ENCODE data around the gene R3HDML. TPM values are rescaled to one million over a fixed set of nuclear protein-coding genes. Genes with fewer than 3 reads are reported as not detected.
"Not testable (repeated sequence)": the region's sequence is repeated elsewhere in the genome, so short reads cannot be mapped to it uniquely, and the experiment has no call there.

Gene R3HDML
- total and polyA plus RNA-seq, 7 experiments from 2014 or later, result not detected

- H3K27me3 ChIP-seq (ENCODE audit: control insufficient read depth in 2 of 2, insufficient read depth in 2 of 2, low read length in 2 of 2); H3K9me3 Mint-ChIP-seq; H3K27ac Mint-ChIP-seq; H3K36me3 ChIP-seq (ENCODE audit: control insufficient read depth in 2 of 3, insufficient read depth in 3 of 3, low read length in 3 of 3); H3K4me1 ChIP-seq (ENCODE audit: control insufficient read depth in 2 of 2, insufficient read depth in 2 of 2, low read length in 2 of 2); intact Hi-C loops (cut with micrococcal nuclease); H3K9me3 ChIP-seq (ENCODE audit: control insufficient read depth in 2 of 3, low read length in 3 of 3); DNase-seq; ATAC-seq; POLR2A ChIA-PET; H3K27ac ChIP-seq (ENCODE audit: low read depth, low read length); H3K27me3 Mint-ChIP-seq; H3K4me3 Mint-ChIP-seq; H3K4me3 ChIP-seq (ENCODE audit: low read length): not testable (repeated sequence)
- Mint-ChIP-seq H3K4me1 (peaks cover 0 to 21% (median 7%) of the 10 kb centered on the region in 7 donors), H3K36me3 (peaks cover 0 to 25% (median 9%) of the 10 kb centered on the region in 5 donors)
- CTCF ChIA-PET, result interaction anchor here (2.1 kb wide), 1 partner anchor 12 kb away, joined by 7 read pairs; the partner anchor contains the start of gene FITM2
Measured at GRCh38 chr20:44299011-44299535, 37.8 kb upstream of the R3HDML start.

- Mint-ChIP-seq H3K27ac (no peak overlapping the region), H3K4me3 (no peak overlapping the region), H3K27me3 (no peaks in the 10 kb centered on the region), H3K9me3 (no peaks in the 10 kb centered on the region), H3K36me3 (peaks cover 0 to 29% (median 12%) of the 10 kb centered on the region in 5 donors), H3K4me1 (peaks cover 0 to 22% (median 10%) of the 10 kb centered on the region in 7 donors)
- ChIA-PET CTCF (interaction anchor here (0.6 to 2.1 kb wide), 3 partner anchors 10 to 84 kb away, joined by 3 to 9 read pairs (median 7); partner anchors contain the start of gene FITM2), POLR2A (interaction anchor here (1.7 kb wide), 1 partner anchor 8 kb away, joined by 5 read pairs; no protein-coding TSS in a partner anchor)
- H3K27me3 ChIP-seq (ENCODE audit: control insufficient read depth in 2 of 2, insufficient read depth in 2 of 2, low read length in 2 of 2), result no peaks in the 10 kb centered on the region
- no peak overlapping the region for H3K27ac ChIP-seq (ENCODE audit: low read depth, low read length)
- no peaks in the 10 kb centered on the region for H3K9me3 ChIP-seq (ENCODE audit: control insufficient read depth in 2 of 3, low read length in 3 of 3)
- DNase-seq, result no peak
- no peak overlapping the region for H3K4me3 ChIP-seq (ENCODE audit: low read length)
- no peak for ATAC-seq
- intact Hi-C loops (cut with micrococcal nuclease), result no loop called here
- H3K36me3 ChIP-seq (ENCODE audit: control insufficient read depth in 2 of 3, insufficient read depth in 3 of 3, low read length in 3 of 3), result peaks cover 0 to 5% (median 0%) of the 10 kb centered on the region in 3 experiments
- no peaks in the 10 kb centered on the region for H3K4me1 ChIP-seq (ENCODE audit: control insufficient read depth in 2 of 2, insufficient read depth in 2 of 2, low read length in 2 of 2)
Measured at GRCh38 chr20:44301285-44301684, 35.6 kb upstream of the R3HDML start.

DNA sequence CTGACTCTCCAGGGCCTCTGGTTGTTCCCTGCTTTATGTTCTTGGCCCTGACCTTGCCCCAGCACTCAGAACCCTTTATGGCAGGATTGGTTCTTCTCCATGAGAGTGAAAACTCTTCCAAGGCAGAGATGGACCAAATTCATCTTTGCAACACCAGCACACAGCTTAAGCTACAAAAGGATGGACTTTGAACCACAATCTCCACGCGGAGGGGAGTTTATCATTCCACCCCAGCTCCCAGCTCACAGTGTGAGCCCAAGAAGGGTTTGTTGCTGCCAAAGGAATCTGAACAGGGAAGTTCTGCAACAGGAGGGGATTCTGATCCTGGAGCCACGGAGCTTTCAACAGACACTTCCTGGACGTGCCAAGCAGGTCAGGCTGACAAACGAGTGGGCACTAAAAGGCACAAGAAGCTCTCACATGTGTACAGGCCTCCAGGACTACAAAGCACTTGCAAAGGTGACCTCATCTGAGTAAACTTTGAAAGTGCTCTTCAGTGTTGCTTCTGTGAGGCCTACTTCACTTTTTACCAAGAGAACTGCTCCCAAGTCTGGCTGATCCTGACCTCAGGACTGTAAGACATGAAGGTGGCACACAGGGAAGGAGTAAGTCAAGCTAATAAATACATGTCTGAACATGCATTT is 34.7 kb upstream of the R3HDML start:
- POLR2A ChIA-PET, result no interaction called here
- DNase-seq, result no peak
- peaks cover 0 to 12% (median 0%) of the 10 kb centered on the region in 3 experiments for H3K36me3 ChIP-seq (ENCODE audit: control insufficient read depth in 2 of 3, insufficient read depth in 3 of 3, low read length in 3 of 3)
- no peaks in the 10 kb centered on the region for H3K4me1 ChIP-seq (ENCODE audit: control insufficient read depth in 2 of 2, insufficient read depth in 2 of 2, low read length in 2 of 2)
- H3K27ac ChIP-seq (ENCODE audit: low read depth, low read length), result no peak overlapping the region
- Mint-ChIP-seq H3K4me1 (peaks cover 0 to 27% (median 12%) of the 10 kb centered on the region in 7 donors), H3K9me3 (no peaks in the 10 kb centered on the region), H3K36me3 (peaks cover 0 to 37% (median 16%) of the 10 kb centered on the region in 5 donors), H3K27me3 (no peaks in the 10 kb centered on the region), H3K4me3 (no peak overlapping the region), H3K27ac (no peak overlapping the region)
- H3K9me3 ChIP-seq (ENCODE audit: control insufficient read depth in 2 of 3, low read length in 3 of 3), result no peaks in the 10 kb centered on the region
- no peak for ATAC-seq
- CTCF ChIA-PET, result no interaction called here
- no peak overlapping the region for H3K4me3 ChIP-seq (ENCODE audit: low read length)
- intact Hi-C loops (cut with micrococcal nuclease), result no loop called here
- H3K27me3 ChIP-seq (ENCODE audit: control insufficient read depth in 2 of 2, insufficient read depth in 2 of 2, low read length in 2 of 2), result no peaks in the 10 kb centered on the region

- Mint-ChIP-seq H3K27me3 (no peaks in the 10 kb centered on the region), H3K36me3 (peaks cover 0 to 37% (median 16%) of the 10 kb centered on the region in 5 donors), H3K27ac (no peak overlapping the region), H3K9me3 (no peaks in the 10 kb centered on the region), H3K4me3 (no peak overlapping the region), H3K4me1 (peaks cover 0 to 27% (median 12%) of the 10 kb centered on the region in 7 donors)
- Histone ChIP-seq H3K27me3 (ENCODE audit: control insufficient read depth in 2 of 2, insufficient read depth in 2 of 2, low read length in 2 of 2) (no peaks in the 10 kb centered on the region), H3K27ac (ENCODE audit: low read depth, low read length) (no peak overlapping the region), H3K36me3 (ENCODE audit: control insufficient read depth in 2 of 3, insufficient read depth in 3 of 3, low read length in 3 of 3) (peaks cover 0 to 12% (median 0%) of the 10 kb centered on the region in 3 experiments), H3K4me1 (ENCODE audit: control insufficient read depth in 2 of 2, insufficient read depth in 2 of 2, low read length in 2 of 2) (no peaks in the 10 kb centered on the region), H3K9me3 (ENCODE audit: control insufficient read depth in 2 of 3, low read length in 3 of 3) (no peaks in the 10 kb centered on the region), H3K4me3 (ENCODE audit: low read length) (no peak overlapping the region)
- ChIA-PET POLR2A (no interaction called here), CTCF (no interaction called here)
- intact Hi-C loops (cut with micrococcal nuclease), result no loop called here
- DNase-seq, result no peak
- no peak for ATAC-seq
Measured at GRCh38 chr20:44302736-44303135, 34.1 kb upstream of the R3HDML start.

GRCh38 chr20:44304383-44304782 is 32.5 kb upstream of the R3HDML start:
- H3K9me3 ChIP-seq (ENCODE audit: control insufficient read depth in 2 of 3, low read length in 3 of 3), result no peaks in the 10 kb centered on the region
- H3K4me1 ChIP-seq (ENCODE audit: control insufficient read depth in 2 of 2, insufficient read depth in 2 of 2, low read length in 2 of 2), result peaks cover under 1 to 1% of the 10 kb centered on the region in 2 donors
- peaks cover 0 to 12% (median 0%) of the 10 kb centered on the region in 3 experiments for H3K36me3 ChIP-seq (ENCODE audit: control insufficient read depth in 2 of 3, insufficient read depth in 3 of 3, low read length in 3 of 3)
- Mint-ChIP-seq H3K36me3 (peaks cover 0 to 37% (median 16%) of the 10 kb centered on the region in 5 donors), H3K9me3 (no peaks in the 10 kb centered on the region), H3K27me3 (no peaks in the 10 kb centered on the region), H3K4me3 (peak overlapping the region in 1 of 10 donors; percentile 51), H3K27ac (no peak overlapping the region), H3K4me1 (peaks cover 2 to 29% (median 18%) of the 10 kb centered on the region in 7 donors)
- no peak overlapping the region for H3K27ac ChIP-seq (ENCODE audit: low read depth, low read length)
- DNase-seq, result no peak
- no peak overlapping the region for H3K4me3 ChIP-seq (ENCODE audit: low read length)
- ATAC-seq, result no peak
- CTCF ChIA-PET, result no interaction called here
- POLR2A ChIA-PET, result interaction anchor here (0.7 kb wide), 1 partner anchor 786 kb away, joined by 3 read pairs; no protein-coding TSS in a partner anchor
- intact Hi-C loops (cut with micrococcal nuclease), result no loop called here
- no peaks in the 10 kb centered on the region for H3K27me3 ChIP-seq (ENCODE audit: control insufficient read depth in 2 of 2, insufficient read depth in 2 of 2, low read length in 2 of 2)

- peak overlapping the region in 1 of 10 donors; percentile 54 for H3K4me3 Mint-ChIP-seq
- H3K4me1 Mint-ChIP-seq, result peaks cover 19 to 43% (median 30%) of the 10 kb centered on the region in 7 donors
- H3K36me3 Mint-ChIP-seq, result peaks cover 2 to 25% (median 9%) of the 10 kb centered on the region in 5 donors
- intact Hi-C loops (cut with micrococcal nuclease), result no loop called here
- no peaks in the 10 kb centered on the region for H3K9me3 ChIP-seq (ENCODE audit: control insufficient read depth in 2 of 3, low read length in 3 of 3)
- no peaks in the 10 kb centered on the region for H3K27me3 ChIP-seq (ENCODE audit: control insufficient read depth in 2 of 2, insufficient read depth in 2 of 2, low read length in 2 of 2)
- peaks cover 0 to 6% (median 0%) of the 10 kb centered on the region in 11 donors for H3K9me3 Mint-ChIP-seq
- ATAC-seq (no peak), DNase-seq (no peak)
- ChIA-PET CTCF (interaction anchor here (9.7 kb wide), 1 partner anchor 91 kb away, joined by 365 read pairs; no protein-coding TSS in a partner anchor), POLR2A (no interaction called here)
- H3K27ac Mint-ChIP-seq, result no peak overlapping the region
- peaks cover 12 to 18% of the 10 kb centered on the region in 2 donors for H3K4me1 ChIP-seq (ENCODE audit: control insufficient read depth in 2 of 2, insufficient read depth in 2 of 2, low read length in 2 of 2)
- no peak overlapping the region for H3K27ac ChIP-seq (ENCODE audit: low read depth, low read length)
- peaks cover 0 to 5% (median 0%) of the 10 kb centered on the region in 5 donors for H3K27me3 Mint-ChIP-seq
- no peak overlapping the region for H3K4me3 ChIP-seq (ENCODE audit: low read length)
- peaks cover 0 to 18% (median 0%) of the 10 kb centered on the region in 3 experiments for H3K36me3 ChIP-seq (ENCODE audit: control insufficient read depth in 2 of 3, insufficient read depth in 3 of 3, low read length in 3 of 3)
Measured at GRCh38 chr20:44306927-44307326, 29.9 kb upstream of the R3HDML start.
